BJ (cell line): Measurements from ENCODE around the gene FAM50B. TPM values are rescaled to one million over a fixed set of nuclear protein-coding genes. Genes with fewer than 3 reads are reported as not detected.

Experiments used
- CTCF ChIA-PET: fragments of 350-600 bp; formaldehyde crosslinking; extraction: SDS; loops from one replicate; lab custom pipeline; 2021; ENCODE audit warnings: antibody characterized with exemption, inconsistent platforms; lab: Yijun Ruan, JAX
- POLR2A ChIA-PET: fragments of 300-600 bp; sonication (Branson Sonifier 250); formaldehyde crosslinking; extraction: SDS; loops from one replicate; lab custom pipeline; 2021; ENCODE audit warnings: antibody characterized with exemption; lab: Charles Lee
- DNase-seq: peaks from one replicate; pipeline ENCODE4 v3.0.0-alpha.2; 2011; ENCODE audit warnings: low read depth
- H3K27me3 ChIP-seq: 2 replicates; pipeline ENCODE4 v1.6.0; 2011; ENCODE audit warnings: low read length; ENCODE audit not compliant: control insufficient read depth, insufficient read depth
- H3K36me3 ChIP-seq: 2 replicates; pipeline ENCODE4 v1.5.1; 2011; ENCODE audit warnings: low read length; ENCODE audit not compliant: control insufficient read depth, insufficient read depth
- H3K4me3 ChIP-seq: 2 replicates; pipeline ENCODE4 v1.5.1; 2011; ENCODE audit warnings: low read depth, mild to moderate bottlenecking, control low read depth, low read length
- polyA plus RNA-seq: library from polyadenylated mRNA; depleted of rRNA; stranded (reverse); fragments of >200 nt; gene quantifications from 2 replicates; pipeline ENCODE4 v1.2.3, GENCODE V29; 2011
- TF ChIP-seq, protein P1 (sequence below): IDR thresholded peaks from 2 replicates; pipeline ENCODE4 v1.5.1; 2011; ENCODE audit warnings: low read depth, mild to moderate bottlenecking, control low read depth, inconsistent platforms, low read length, moderate library complexity; ENCODE audit not compliant: insufficient read depth

Gene FAM50B
- polyA plus RNA-seq, 1 experiment, result 9.9 TPM

DNA sequence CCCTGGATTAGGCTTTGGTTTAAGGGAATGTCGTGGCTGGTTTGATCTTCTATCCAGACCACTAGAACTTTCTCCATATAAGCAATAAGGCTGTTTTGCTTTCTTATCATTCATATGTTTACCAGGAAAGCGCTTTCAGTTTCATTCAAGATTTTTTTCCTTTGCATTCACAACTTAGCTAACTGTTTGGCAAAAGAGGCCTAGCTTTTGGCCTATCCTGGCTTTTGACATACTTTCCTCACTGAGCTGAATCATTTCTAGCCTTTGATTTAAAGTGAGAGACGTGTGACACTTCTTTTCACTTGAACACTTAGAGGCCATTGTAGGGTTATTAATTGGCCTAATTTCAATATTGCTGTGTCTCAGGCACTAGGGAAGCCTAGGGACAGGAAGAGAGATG is 1.7 kb upstream of the FAM50B start:
- ChIA-PET POLR2A (interaction anchor here (0.5 to 0.6 kb wide), 2 partner anchors 103 to 425 kb away, joined by 3 read pairs; no protein-coding TSS in a partner anchor), CTCF (interaction anchor here (0.7 to 4.6 kb wide), 11 partner anchors 15 to 437 kb away, joined by 3 to 57 read pairs (median 6); no protein-coding TSS in a partner anchor)
- no peak overlapping the region for H3K4me3 ChIP-seq
- DNase-seq, result no peak
- TF ChIP-seq, protein P1, sequence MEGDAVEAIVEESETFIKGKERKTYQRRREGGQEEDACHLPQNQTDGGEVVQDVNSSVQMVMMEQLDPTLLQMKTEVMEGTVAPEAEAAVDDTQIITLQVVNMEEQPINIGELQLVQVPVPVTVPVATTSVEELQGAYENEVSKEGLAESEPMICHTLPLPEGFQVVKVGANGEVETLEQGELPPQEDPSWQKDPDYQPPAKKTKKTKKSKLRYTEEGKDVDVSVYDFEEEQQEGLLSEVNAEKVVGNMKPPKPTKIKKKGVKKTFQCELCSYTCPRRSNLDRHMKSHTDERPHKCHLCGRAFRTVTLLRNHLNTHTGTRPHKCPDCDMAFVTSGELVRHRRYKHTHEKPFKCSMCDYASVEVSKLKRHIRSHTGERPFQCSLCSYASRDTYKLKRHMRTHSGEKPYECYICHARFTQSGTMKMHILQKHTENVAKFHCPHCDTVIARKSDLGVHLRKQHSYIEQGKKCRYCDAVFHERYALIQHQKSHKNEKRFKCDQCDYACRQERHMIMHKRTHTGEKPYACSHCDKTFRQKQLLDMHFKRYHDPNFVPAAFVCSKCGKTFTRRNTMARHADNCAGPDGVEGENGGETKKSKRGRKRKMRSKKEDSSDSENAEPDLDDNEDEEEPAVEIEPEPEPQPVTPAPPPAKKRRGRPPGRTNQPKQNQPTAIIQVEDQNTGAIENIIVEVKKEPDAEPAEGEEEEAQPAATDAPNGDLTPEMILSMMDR, result no peak
- H3K36me3 ChIP-seq, result no peaks in the 10 kb centered on the region
- H3K27me3 ChIP-seq, result no peaks in the 10 kb centered on the region

DNA sequence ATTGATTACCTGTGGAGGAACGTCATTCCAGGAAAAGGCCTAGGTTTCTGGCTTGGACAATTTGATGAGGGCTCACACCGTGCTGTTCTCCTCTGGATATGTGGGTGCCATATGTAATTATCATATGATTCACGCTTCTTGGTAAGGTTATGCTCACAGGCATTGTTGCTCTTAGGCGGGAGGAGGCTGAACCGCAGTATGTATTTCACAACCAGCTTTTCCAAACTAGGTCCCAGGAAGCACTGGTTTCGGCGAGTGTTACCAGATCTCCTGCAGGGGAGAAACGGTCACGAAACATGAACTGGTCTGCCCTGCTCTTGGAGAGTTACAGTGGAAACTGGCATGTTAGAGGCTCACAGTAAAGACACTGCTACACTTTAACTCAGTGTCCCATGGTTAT is 793 bp upstream of the FAM50B start:
- TF ChIP-seq, protein P1, result no peak
- Histone ChIP-seq H3K36me3 (no peaks in the 10 kb centered on the region), H3K4me3 (peak overlapping the region; percentile 4; the same call in 1 of the 2 replicates), H3K27me3 (no peaks in the 10 kb centered on the region)
- ChIA-PET POLR2A (interaction anchor here (1.0 kb wide), 1 partner anchor 99 kb away, joined by 3 read pairs; no protein-coding TSS in a partner anchor), CTCF (interaction anchor here (0.6 to 4.6 kb wide), 53 partner anchors 8 to 513 kb away, joined by 3 to 77 read pairs (median 5); partner anchors contain the start of gene PXDC1)
- no peak for DNase-seq

DNA sequence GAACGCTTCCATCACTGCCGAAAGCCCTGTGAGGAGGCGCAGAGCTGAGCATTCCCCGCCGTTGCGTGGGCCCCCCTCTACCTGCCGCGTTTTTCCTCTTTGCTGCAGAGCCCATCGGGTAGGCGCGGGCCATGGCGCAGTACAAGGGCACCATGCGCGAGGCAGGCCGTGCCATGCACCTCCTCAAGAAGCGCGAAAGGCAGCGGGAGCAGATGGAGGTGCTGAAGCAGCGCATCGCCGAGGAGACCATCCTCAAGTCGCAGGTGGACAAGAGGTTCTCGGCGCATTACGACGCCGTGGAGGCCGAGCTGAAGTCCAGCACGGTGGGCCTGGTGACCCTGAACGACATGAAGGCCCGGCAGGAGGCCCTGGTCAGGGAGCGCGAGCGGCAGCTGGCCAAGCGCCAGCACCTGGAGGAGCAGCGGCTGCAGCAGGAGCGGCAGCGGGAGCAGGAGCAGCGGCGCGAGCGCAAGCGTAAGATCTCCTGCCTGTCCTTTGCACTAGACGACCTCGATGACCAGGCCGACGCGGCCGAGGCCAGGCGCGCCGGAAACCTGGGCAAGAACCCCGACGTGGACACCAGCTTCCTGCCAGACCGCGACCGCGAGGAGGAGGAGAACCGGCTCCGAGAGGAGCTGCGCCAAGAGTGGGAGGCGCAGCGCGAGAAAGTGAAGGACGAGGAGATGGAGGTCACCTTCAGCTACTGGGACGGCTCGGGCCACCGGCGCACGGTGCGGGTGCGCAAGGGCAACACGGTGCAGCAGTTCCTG is 693 bp downstream of the FAM50B start:
- no peak for DNase-seq
- POLR2A ChIA-PET, result interaction anchor here (1.0 kb wide), 1 partner anchor 101 kb away, joined by 3 read pairs; no protein-coding TSS in a partner anchor

DNA sequence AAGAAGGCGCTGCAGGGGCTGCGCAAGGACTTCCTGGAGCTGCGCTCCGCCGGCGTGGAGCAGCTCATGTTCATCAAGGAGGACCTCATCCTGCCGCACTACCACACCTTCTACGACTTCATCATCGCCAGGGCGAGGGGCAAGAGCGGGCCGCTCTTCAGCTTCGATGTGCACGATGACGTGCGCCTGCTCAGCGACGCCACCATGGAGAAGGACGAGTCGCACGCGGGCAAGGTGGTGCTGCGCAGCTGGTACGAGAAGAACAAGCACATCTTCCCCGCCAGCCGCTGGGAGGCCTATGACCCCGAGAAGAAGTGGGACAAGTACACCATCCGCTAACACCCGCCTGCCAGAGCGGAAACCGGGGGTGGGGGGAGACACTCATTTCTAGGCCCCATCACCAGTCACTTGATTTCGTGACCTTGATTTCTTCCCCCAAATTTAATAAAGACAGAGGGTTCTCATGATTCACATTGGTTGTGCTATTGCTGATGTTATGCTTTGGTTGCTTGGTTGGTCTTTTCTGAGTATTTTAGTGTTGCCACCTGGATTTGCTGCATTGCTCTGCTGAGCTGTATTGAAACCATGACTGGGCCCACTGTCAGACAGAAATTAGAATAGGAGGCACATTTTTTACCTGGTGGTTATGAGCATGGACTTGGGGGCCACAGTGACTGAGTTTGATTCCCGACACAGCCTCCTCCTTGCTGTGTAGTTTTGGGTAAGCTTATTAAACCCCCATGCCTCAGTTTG is 1.5 kb downstream of the FAM50B start:
- no peak for DNase-seq
- no peak overlapping the region for H3K4me3 ChIP-seq
- H3K36me3 ChIP-seq, result no peaks in the 10 kb centered on the region
- TF ChIP-seq, protein P1, result no peak
- H3K27me3 ChIP-seq, result no peaks in the 10 kb centered on the region
- ChIA-PET POLR2A (no interaction called here), CTCF (interaction anchor here (0.7 to 4.6 kb wide), 15 partner anchors 8 to 159 kb away, joined by 3 to 77 read pairs (median 21); no protein-coding TSS in a partner anchor)

More for the DNA sequence above, 693 bp downstream of the FAM50B start:
- no peaks in the 10 kb centered on the region for H3K27me3 ChIP-seq
- CTCF ChIA-PET, result interaction anchor here (0.8 to 4.6 kb wide), 41 partner anchors 9 to 447 kb away, joined by 3 to 77 read pairs (median 6); no protein-coding TSS in a partner anchor
- no peaks in the 10 kb centered on the region for H3K36me3 ChIP-seq
- TF ChIP-seq, protein P1, result no peak
- peak overlapping the region; percentile 46 for H3K4me3 ChIP-seq

DNA sequence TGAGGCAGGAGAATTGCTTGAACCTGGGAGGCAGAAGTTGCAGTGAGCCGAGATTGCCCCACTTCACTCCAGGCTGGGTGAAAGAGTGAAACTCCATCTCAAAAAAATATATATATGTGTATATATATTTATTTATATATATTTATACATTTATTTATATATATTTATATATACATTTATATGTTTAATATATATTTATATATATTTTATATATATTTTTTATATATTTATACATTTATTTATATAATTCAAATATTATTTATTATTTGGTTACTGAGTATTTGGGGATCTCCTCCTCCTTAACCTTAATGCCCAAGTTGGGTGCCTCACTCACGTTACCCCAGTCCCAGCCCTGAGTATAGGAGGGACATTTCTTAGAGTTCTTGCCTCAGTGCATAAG is 2.7 kb downstream of the FAM50B start:
- H3K27me3 ChIP-seq, result no peaks in the 10 kb centered on the region
- POLR2A ChIA-PET, result no interaction called here
- no peaks in the 10 kb centered on the region for H3K36me3 ChIP-seq
- TF ChIP-seq, protein P1, result no peak
- CTCF ChIA-PET, result interaction anchor here (0.6 to 4.6 kb wide), 4 partner anchors 8 to 125 kb away, joined by 3 to 77 read pairs (median 30); no protein-coding TSS in a partner anchor
- DNase-seq, result no peak
- no peak overlapping the region for H3K4me3 ChIP-seq
